ENCODE data around the gene TKT. TPM values are rescaled to one million over a fixed set of nuclear protein-coding genes. Genes with fewer than 3 reads are reported as not detected.
A peak's percentile ranks its signal among the peaks of the same experiment; 100 is the strongest.

The TKT gene
- total RNA-seq, 1 experiment from 2014 or later: 634 TPM

- Histone ChIP-seq H3K4me1 (ENCODE audit: control insufficient read depth in 1 of 2, insufficient read depth in 2 of 2, low read length in 2 of 2) (peaks cover 13 to 43% of the 10 kb centered on the region in 2 experiments), H3K9me2 (ENCODE audit: insufficient read depth) (no peaks in the 10 kb centered on the region), H3K4me3 (replicated peaks in 1 of 2; ENCODE audit: low read depth in 1 of 2, low read length in 2 of 2) (no peak overlapping the region), H3K36me3 (ENCODE audit: control insufficient read depth in 1 of 2, insufficient read depth in 2 of 2, low read length in 2 of 2) (peaks cover 0 to 23% of the 10 kb centered on the region in 2 experiments; a peak in 1 of 4 replicates), H3K27me3 (ENCODE audit: insufficient read depth, low read length) (no peaks in the 10 kb centered on the region), H3K9ac (ENCODE audit: low read length) (no peak overlapping the region), H3K27ac (ENCODE audit: low read depth, low read length) (no peak overlapping the region), H3K4me2 (ENCODE audit: low read length) (0 out of 2 replicates have a peak overlapping the region, but pooled peaks have one; percentile 27), H2AFZ (ENCODE audit: low read depth, low read length, poor library complexity, severe bottlenecking) (no peak overlapping the region), H3K79me2 (ENCODE audit: insufficient read depth, low read length) (peaks cover 24% of the 10 kb centered on the region), H4K20me1 (ENCODE audit: insufficient read depth) (no peaks in the 10 kb centered on the region), H3K9me3 (ENCODE audit: control insufficient read depth in 1 of 2, insufficient read depth in 1 of 2, low read depth in 1 of 2, low read length in 2 of 2) (no peaks in the 10 kb centered on the region)
- DNase-seq (ENCODE audit: low read depth, low spot score) (no peak), ATAC-seq (no peak)
- CTCF ChIA-PET: no interaction called here
- intact Hi-C loops (cut with micrococcal nuclease): loop anchor here (5.0 kb wide), 1 partner anchor 347 kb away; no protein-coding TSS in a partner anchor
- POLR2A ChIA-PET: no interaction called here
- BruUV-seq (replicated peaks): no TSS peak
- TF ChIP-seq CTCF (IDR thresholded peaks at IDR 0.05 in 2 of 3, conservative IDR thresholded peaks at IDR 0.05 in 1 of 3; ENCODE audit: borderline replicate concordance in 1 of 3, insufficient read depth in 1 of 3, low read depth in 2 of 3, low read length in 2 of 3) (no peak), MAX (IDR thresholded peaks at IDR 0.05) (no peak), POLR2A (IDR thresholded peaks at IDR 0.05; ENCODE audit: borderline replicate concordance, extremely low read depth, insufficient read depth, insufficient read length) (no peak), EZH2 (IDR thresholded peaks at IDR 0.05) (no peak), SIN3A (IDR thresholded peaks at IDR 0.05; ENCODE audit: low read depth) (no peak), FOSL1 (IDR thresholded peaks at IDR 0.05; ENCODE audit: low read depth) (no peak), CEBPB (IDR thresholded peaks at IDR 0.05; ENCODE audit: low read depth) (no peak), REST (IDR thresholded peaks at IDR 0.05; ENCODE audit: low read depth) (no peak), EGR1 (IDR thresholded peaks at IDR 0.05; ENCODE audit: low read depth) (no peak), ZNF274 (IDR thresholded peaks at IDR 0.05; ENCODE audit: low read depth, low read length) (no peak), YY1 (IDR thresholded peaks at IDR 0.05; ENCODE audit: extremely low read depth, insufficient replicate concordance, low read depth, low read length) (no peak), SRF (IDR thresholded peaks at IDR 0.05; ENCODE audit: low read depth) (no peak), SP1 (IDR thresholded peaks at IDR 0.05; ENCODE audit: low read depth) (no peak), TCF7L2 (IDR thresholded peaks at IDR 0.05; ENCODE audit: borderline replicate concordance, extremely low read depth, insufficient read depth, insufficient read length) (no peak)
- RAD21 ChIA-PET (ENCODE audit: low non-redundant PET in 1 of 2, low total read pairs in 2 of 2, uncharacterized antibody in 2 of 2, unreplicated experiment in 2 of 2): no interaction called here
Measured at GRCh38 chr3:53198996-53199395, 56.8 kb downstream of the TKT start.

Measured in HCT116 (cell line).